ENCODE results near the gene BAIAP2L2.

DNA sequence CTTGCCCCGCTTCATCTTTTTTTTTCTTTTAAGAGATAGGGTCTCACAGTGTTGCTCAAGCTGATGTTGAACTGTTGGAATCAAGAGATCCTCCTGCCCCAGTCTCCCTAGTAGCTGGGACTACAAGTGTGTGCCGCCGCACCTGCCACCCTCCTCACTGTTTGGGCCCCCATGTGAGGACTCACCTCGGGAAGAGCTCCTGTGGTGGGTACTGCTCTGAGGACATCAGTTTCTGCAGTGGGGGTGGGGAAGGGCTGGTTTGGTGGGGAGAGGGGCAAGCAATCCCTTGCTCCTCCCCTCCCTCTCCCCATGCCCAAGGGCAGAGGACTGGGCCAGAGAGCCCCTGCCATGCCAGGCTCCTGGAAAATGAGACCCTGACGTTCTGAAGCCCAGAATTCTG, 25.0 kb downstream of the BAIAP2L2 start:
- TF ChIP-seq EP300 (IDR thresholded peaks at IDR 0.05): no peak
- TF ChIP-seq, protein P1, sequence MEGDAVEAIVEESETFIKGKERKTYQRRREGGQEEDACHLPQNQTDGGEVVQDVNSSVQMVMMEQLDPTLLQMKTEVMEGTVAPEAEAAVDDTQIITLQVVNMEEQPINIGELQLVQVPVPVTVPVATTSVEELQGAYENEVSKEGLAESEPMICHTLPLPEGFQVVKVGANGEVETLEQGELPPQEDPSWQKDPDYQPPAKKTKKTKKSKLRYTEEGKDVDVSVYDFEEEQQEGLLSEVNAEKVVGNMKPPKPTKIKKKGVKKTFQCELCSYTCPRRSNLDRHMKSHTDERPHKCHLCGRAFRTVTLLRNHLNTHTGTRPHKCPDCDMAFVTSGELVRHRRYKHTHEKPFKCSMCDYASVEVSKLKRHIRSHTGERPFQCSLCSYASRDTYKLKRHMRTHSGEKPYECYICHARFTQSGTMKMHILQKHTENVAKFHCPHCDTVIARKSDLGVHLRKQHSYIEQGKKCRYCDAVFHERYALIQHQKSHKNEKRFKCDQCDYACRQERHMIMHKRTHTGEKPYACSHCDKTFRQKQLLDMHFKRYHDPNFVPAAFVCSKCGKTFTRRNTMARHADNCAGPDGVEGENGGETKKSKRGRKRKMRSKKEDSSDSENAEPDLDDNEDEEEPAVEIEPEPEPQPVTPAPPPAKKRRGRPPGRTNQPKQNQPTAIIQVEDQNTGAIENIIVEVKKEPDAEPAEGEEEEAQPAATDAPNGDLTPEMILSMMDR (IDR thresholded peaks at IDR 0.05): no peak
- no peak for TF ChIP-seq POLR2AphosphoS5 (IDR thresholded peaks at IDR 0.05)
- TF ChIP-seq POLR2A (IDR thresholded peaks at IDR 0.05): no peak
